ENCODE measurements around the gene KIF18A. TPM values are rescaled to one million over a fixed set of nuclear protein-coding genes. Genes with fewer than 3 reads are reported as not detected.

The KIF18A gene
- total RNA-seq, result 8.8 TPM

GRCh38 chr11:28107750-28108618, at the start of gene KIF18A, which contains the start of gene METTL15:
KIF18A (minus strand) TSS chr11:28108156; CDS start chr11:28097947, 10,209 bp downstream.
METTL15 (plus strand) TSS chr11:28108388; CDS start chr11:28113335, 4,947 bp downstream.

Small RNA genes within 50 kb of the gene (small RNA-seq; reads per million reads assigned to genes)
- gene AC023206.1 (ENCODE audit: low replicate concordance), result not detected
- gene MIR610 (ENCODE audit: low replicate concordance), result not detected

Other genes starting within 250 kb of the KIF18A start
- gene METTL15, start 232 bp upstream of the KIF18A start, total RNA-seq, result 29.4 TPM

Data from metanephros (tissue), 2 donors.